A549 (cell line): ENCODE data around the gene REV1. TPM values are rescaled to one million over a fixed set of nuclear protein-coding genes. Genes with fewer than 3 reads are reported as not detected.

Experiments used
- ATAC-seq, 2 experiments: fragments of 200-7000 bp in 1 of 2; fragments of >200 bp in 1 of 2; cut with Nextera tagmentation in 1 of 2; cut with Tn5 transposase in 1 of 2; 3 replicates each; pipeline versions ENCODE4 v1.8.0 to v1.9.1; 2018 to 2020; ENCODE audit warnings: mild to moderate bottlenecking in 1 of 2, moderate library complexity in 1 of 2
- CTCF ChIA-PET: fragments of 300-600 bp; sonication (Branson Sonifier 250); formaldehyde crosslinking; extraction: SDS; loops from one replicate; lab custom pipeline; 2021; ENCODE audit warnings: antibody characterized with exemption, inconsistent platforms; lab: Yijun Ruan, JAX
- POLR2A ChIA-PET: fragments of 350-600 bp; formaldehyde crosslinking; extraction: SDS; loops from one replicate; lab custom pipeline; 2021; ENCODE audit warnings: antibody characterized with exemption, inconsistent platforms; lab: Yijun Ruan, JAX
- DNase-seq, 2 experiments: peaks; one replicate each; pipeline versions ENCODE4 v3.0.0 to v3.0.0-alpha.2; 2011 to 2016; ENCODE audit warnings: low read depth in 1 of 2, low spot score in 1 of 2
- FAIRE-seq: peaks from 2 replicates; lab custom pipeline; 2011; peaks lifted over from hg19 to GRCh38; lab: Jason Lieb, UNC
- H3K27ac ChIP-seq, 2 experiments: fragments of >200 bp; sonication (Bioruptor Twin); formaldehyde crosslinking; 3 replicates each; pipeline ENCODE4 v1.5.1; 2016 to 2017
- H3K4me1 ChIP-seq: fragments of >200 bp; sonication (Bioruptor Twin); formaldehyde crosslinking; 3 replicates; pipeline ENCODE4 v1.6.1; 2016
- H3K4me2 ChIP-seq: fragments of >200 bp; sonication (Bioruptor Twin); formaldehyde crosslinking; 3 replicates; pipeline ENCODE4 v1.6.1; 2016
- H3K4me3 ChIP-seq: fragments of >200 bp; sonication (Bioruptor Twin); formaldehyde crosslinking; 3 replicates; pipeline ENCODE4 v1.5.1; 2016
- H3K9me3 ChIP-seq: fragments of >200 bp; sonication (Bioruptor Twin); formaldehyde crosslinking; 3 replicates; pipeline ENCODE4 v1.6.1; 2016
- BHLHE40 ChIP-seq: IDR thresholded peaks from 2 replicates; pipeline ENCODE4 v1.6.1; 2012; ENCODE audit warnings: low read depth, low read length, inconsistent platforms
- CHD4 ChIP-seq: fragments of 200-600 bp; sonication (generic); IDR thresholded peaks from 2 replicates; pipeline ENCODE4 v1.6.1; 2016; ENCODE audit warnings: antibody characterized with exemption, mild to moderate bottlenecking, borderline replicate concordance
- EHF ChIP-seq: fragments of 250-450 bp; sonication (Bioruptor Pico); IDR thresholded peaks from 2 replicates; pipeline ENCODE4 v1.5.0; 2020; ENCODE audit warnings: mild to moderate bottlenecking
- EHMT2 ChIP-seq: fragments of 200-600 bp; sonication (generic); IDR thresholded peaks from 2 replicates; pipeline ENCODE4 v1.6.1; 2016; ENCODE audit warnings: antibody characterized with exemption, low read depth, mild to moderate bottlenecking, moderate library complexity
- GATA3 ChIP-seq: IDR thresholded peaks from 2 replicates; pipeline ENCODE4 v1.6.1; 2012; ENCODE audit warnings: borderline replicate concordance
- HEYL ChIP-seq: fragments of 250-450 bp; sonication (Bioruptor Pico); IDR thresholded peaks from 2 replicates; pipeline ENCODE4 v1.8.0; 2021; ENCODE audit warnings: mild to moderate bottlenecking, moderate library complexity
- HOXB5 ChIP-seq: fragments of 250-450 bp; sonication (Bioruptor Pico); IDR thresholded peaks from 2 replicates; pipeline ENCODE4 v1.5.0; 2020; ENCODE audit warnings: mild to moderate bottlenecking, moderate library complexity
- JUNB ChIP-seq: fragments of >200 bp; sonication (Bioruptor Twin); formaldehyde crosslinking; IDR thresholded peaks from 2 replicates; pipeline ENCODE4 v1.6.1; 2016
- KDM1A ChIP-seq: fragments of 200-600 bp; sonication (generic); IDR thresholded peaks from 2 replicates; pipeline ENCODE4 v1.6.1; 2016; ENCODE audit warnings: low read depth, mild to moderate bottlenecking
- MAFK ChIP-seq: fragments of 450-650 bp; IDR thresholded peaks from 2 replicates; pipeline ENCODE4 v1.6.1; 2014; ENCODE audit not compliant: partially characterized antibody
- MAZ ChIP-seq: fragments of 150-350 bp; IDR thresholded peaks from 2 replicates; pipeline ENCODE4 v1.6.1; 2014; ENCODE audit warnings: antibody characterized with exemption, low read depth, low read length, borderline replicate concordance
- MYC ChIP-seq: IDR thresholded peaks from 2 replicates; pipeline ENCODE4 v1.6.1; 2012; ENCODE audit warnings: mild to moderate bottlenecking, inconsistent platforms, low read length, improper control_type of control experiment, borderline replicate concordance
- NFE2L2 ChIP-seq: fragments of 150-350 bp; conservative IDR thresholded peaks from 2 replicates; pipeline ENCODE4 v1.6.1; 2014; ENCODE audit warnings: low read length
- PHF8 ChIP-seq: fragments of 200-600 bp; sonication (generic); IDR thresholded peaks from 2 replicates; pipeline ENCODE4 v1.6.1; 2016; ENCODE audit warnings: low read depth, mild to moderate bottlenecking, antibody characterized with exemption, moderate library complexity, borderline replicate concordance
- POLR2AphosphoS2 ChIP-seq: conservative IDR thresholded peaks from 2 replicates; pipeline ENCODE4 v1.6.1; 2012; ENCODE audit warnings: low read length, improper control_type of control experiment, inconsistent platforms
- RARB ChIP-seq: fragments of 250-450 bp; sonication (Bioruptor Pico); IDR thresholded peaks from 2 replicates; pipeline ENCODE4 v1.8.0; 2021; ENCODE audit warnings: mild to moderate bottlenecking, moderate library complexity
- RCOR1 ChIP-seq: fragments of 150-350 bp; IDR thresholded peaks from 2 replicates; pipeline ENCODE4 v1.6.1; 2014; ENCODE audit warnings: antibody characterized with exemption, low read length, low read depth
- RFX5 ChIP-seq: fragments of 450-650 bp; IDR thresholded peaks from 2 replicates; pipeline ENCODE4 v1.7.1; 2014; ENCODE audit warnings: antibody characterized with exemption, mild to moderate bottlenecking, moderate library complexity
- RNF2 ChIP-seq: fragments of 200-600 bp; sonication (generic); IDR thresholded peaks from 2 replicates; pipeline ENCODE4 v1.6.1; 2016; ENCODE audit warnings: low read depth, mild to moderate bottlenecking, antibody characterized with exemption, moderate library complexity, borderline replicate concordance
- SREBF2 ChIP-seq: fragments of 450-650 bp; IDR thresholded peaks from 2 replicates; pipeline ENCODE4 v1.6.1; 2014; ENCODE audit warnings: mild to moderate bottlenecking, moderate library complexity
- USF2 ChIP-seq: fragments of 450-650 bp; IDR thresholded peaks from 2 replicates; pipeline ENCODE4 v1.6.1; 2014; ENCODE audit warnings: antibody characterized with exemption
- ZC3H11A ChIP-seq: fragments of 450-650 bp; IDR thresholded peaks from 2 replicates; pipeline ENCODE4 v1.6.1; 2014; ENCODE audit warnings: antibody characterized with exemption, mild to moderate bottlenecking
- ZNF302 ChIP-seq: fragments of 250-450 bp; sonication (Bioruptor Pico); IDR thresholded peaks from 2 replicates; pipeline ENCODE4 v1.9.0; 2021; ENCODE audit warnings: inconsistent platforms, mild to moderate bottlenecking, moderate library complexity
- ZSCAN20 ChIP-seq: fragments of 250-450 bp; sonication (Bioruptor Pico); IDR thresholded peaks from 2 replicates; pipeline ENCODE4 v1.8.0; 2022; ENCODE audit warnings: mild to moderate bottlenecking, moderate library complexity
- WGBS: methylation state at CpG from one replicate; pipeline ENCODE4 v1.1.6; 2017; ENCODE audit errors: missing lambda C conversion rate; 5-methylcytosine and 5-hydroxymethylcytosine counted together
- polyA plus RNA-seq, 4 experiments: library from polyadenylated mRNA; depleted of rRNA in 3 of 4; stranded (reverse); fragments of >200 nt; fragmentation: RNase III in 1 of 4; extraction: RNeasy Plus Mini Kit Qiagen cat#74134 plus additional on column Dnase treatment in 1 of 4; gene quantifications; 2 replicates in 3 of 4; 3 replicates in 1 of 4; pipeline ENCODE4 v1.2.3, GENCODE V29; 2011 to 2017
- TF ChIP-seq, protein P1 (sequence below): fragments of 150-350 bp; IDR thresholded peaks from 2 replicates; pipeline ENCODE4 v1.6.1; 2014; ENCODE audit warnings: low read depth, mild to moderate bottlenecking, low read length

Gene REV1
- polyA plus RNA-seq, 2 of the 4 experiments (the other 2 are of a cell fraction) = 12.8 to 36.2 TPM

DNA sequence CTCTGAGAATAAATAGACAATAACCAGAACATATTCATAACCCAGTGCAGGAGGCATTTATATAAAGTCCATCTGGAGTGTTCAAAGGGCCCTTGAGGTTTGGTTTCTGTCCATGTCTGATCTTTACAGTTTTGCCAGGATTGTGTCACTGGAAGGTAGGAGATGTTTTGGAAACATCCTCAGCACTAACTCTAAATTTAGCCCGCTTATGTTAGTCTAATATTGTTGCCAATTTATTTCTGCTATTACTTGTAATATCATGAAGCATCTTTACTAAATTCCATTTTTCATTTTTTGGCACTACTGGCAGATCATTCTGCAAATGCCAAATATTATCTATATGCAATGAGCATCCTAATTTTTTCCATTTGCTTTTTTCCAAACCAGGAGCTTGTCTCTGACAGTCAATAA is 22.4 kb upstream of the REV1 start:
- no peaks in the 10 kb centered on the region for H3K4me1 ChIP-seq
- no peaks in the 10 kb centered on the region for H3K9me3 ChIP-seq
- H3K27ac ChIP-seq = no peak overlapping the region
- FAIRE-seq = no peak
- H3K4me3 ChIP-seq = no peak overlapping the region
- H3K4me2 ChIP-seq = no peak overlapping the region
- 78% methylated on average over 1 of the region's 1 CpG for WGBS
- ATAC-seq = no peak
- TF ChIP-seq BHLHE40 (no peak), CHD4 (no peak)
- POLR2A ChIA-PET = no interaction called here
- DNase-seq = no peak
- CTCF ChIA-PET = interaction anchor here (1.4 kb wide), 1 partner anchor 749 kb away, joined by 3 read pairs; no protein-coding TSS in a partner anchor

DNA sequence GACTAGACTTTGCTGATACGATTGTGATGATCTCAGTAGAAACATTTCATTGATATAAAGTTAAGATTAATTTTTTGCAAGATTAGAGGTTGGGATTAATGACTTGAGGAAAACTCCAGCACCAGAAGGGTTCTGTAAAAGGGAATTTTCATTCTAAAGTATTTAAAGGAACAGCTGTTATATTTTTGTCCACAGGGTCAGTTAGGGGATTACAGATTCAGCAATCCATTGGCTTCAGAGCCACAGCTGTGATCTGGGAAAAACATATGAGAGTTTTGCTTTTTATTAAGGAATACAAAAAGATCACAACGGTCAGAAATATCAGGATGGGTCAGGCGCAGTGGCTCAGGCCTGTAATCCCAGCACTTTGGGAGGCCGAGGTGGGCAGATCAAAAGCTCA is 19.6 kb upstream of the REV1 start:
- FAIRE-seq (no peak), DNase-seq (no peak), ATAC-seq (no peak)
- Histone ChIP-seq H3K4me2 (no peak overlapping the region), H3K4me3 (no peak overlapping the region), H3K27ac (no peak overlapping the region), H3K9me3 (no peaks in the 10 kb centered on the region), H3K4me1 (no peaks in the 10 kb centered on the region)
- TF ChIP-seq GATA3 (no peak), HOXB5 (CRISPR knock-in tag) (no peak), ZC3H11A (no peak), HEYL (CRISPR knock-in tag) (no peak), JUNB (no peak), ZNF302 (no peak), MAZ (no peak)
- POLR2A ChIA-PET = no interaction called here
- WGBS = 49% methylated on average over 4 of the region's 4 CpGs
- CTCF ChIA-PET = interaction anchor here (1.4 kb wide), 1 partner anchor 19 kb away, joined by 3 read pairs; the partner anchor contains the start of gene REV1

DNA sequence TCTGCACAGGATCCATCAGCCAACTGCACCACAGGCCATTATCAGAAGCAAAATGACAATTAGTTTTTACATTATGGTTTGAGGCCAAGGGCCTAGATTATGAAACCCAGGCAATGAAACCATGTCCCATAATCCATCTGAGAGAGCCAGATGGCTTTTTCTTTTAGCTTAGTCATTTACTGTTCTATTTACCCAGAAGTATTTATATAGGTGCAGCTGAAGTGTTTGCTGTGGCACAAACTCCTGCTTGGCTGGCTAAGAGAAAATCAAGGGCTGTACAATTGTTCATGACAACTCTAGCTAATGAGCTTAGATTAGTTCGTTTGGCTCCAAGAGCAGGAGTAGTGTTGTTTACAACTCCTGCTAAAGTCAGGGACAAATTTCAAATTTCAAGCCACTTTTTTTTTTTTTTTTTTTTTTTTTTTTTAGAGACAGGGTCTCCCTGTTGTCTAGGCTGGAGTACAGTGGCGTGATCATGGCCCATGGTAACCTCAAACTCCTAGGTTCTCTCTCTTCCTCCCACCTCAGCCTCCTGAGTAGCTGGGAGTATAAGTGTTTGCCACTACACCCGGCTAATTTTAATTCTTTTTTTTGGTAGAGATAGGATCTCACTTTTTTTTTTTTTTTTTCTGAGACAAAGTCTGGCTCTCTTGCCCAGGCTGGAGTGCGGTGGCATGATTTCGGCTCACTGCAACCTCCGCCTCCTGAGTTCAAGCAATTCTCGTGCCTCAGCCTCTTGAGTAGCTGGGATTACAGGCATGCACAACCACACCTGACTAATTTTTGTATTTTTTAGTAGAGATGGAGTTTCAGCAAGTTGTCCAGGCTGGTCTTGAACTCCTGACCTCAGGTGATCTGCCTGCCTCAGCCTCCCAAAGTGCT is 18.4 kb upstream of the REV1 start:
- ChIA-PET CTCF (no interaction called here), POLR2A (no interaction called here)

DNA sequence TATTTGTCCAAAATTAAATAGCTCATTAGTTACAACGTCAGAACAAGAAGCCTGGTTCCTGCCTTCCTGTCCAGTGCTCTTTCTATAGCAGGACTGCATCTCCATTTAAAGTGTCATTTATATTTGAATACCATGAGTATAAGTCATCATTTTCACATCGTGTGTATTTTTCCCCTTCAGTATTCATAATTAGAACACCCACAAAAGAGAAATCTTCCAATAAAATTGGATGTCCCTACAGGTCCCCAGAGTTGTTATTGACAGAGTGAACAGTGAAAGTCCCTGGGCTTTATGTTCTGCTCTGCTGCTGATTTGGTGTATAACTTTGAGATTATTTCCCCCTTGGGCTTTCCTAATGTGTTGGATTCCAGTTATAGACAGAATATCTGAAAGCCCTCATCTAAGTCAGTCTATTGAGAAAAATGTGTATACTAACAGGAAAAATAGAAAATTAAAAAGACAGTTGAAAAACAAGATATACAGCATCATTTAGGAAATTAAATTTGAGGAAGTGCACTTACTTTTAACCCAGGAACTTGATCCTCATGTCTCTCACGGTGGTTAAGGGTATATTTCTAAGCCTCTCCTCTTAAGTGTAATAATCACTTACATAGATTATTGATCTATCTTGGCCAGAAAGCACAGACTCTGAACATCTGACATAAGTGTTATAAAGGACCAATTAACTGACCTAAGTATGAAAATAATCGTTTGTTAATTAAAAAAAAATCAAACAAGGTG is 15.2 kb upstream of the REV1 start:
- no peak for FAIRE-seq
- no peak overlapping the region for H3K27ac ChIP-seq
- CTCF ChIA-PET = no interaction called here
- DNase-seq = no peak
- ATAC-seq = no peak
- no peaks in the 10 kb centered on the region for H3K4me1 ChIP-seq
- POLR2A ChIA-PET = no interaction called here
- no peak overlapping the region for H3K4me3 ChIP-seq
- no peaks in the 10 kb centered on the region for H3K9me3 ChIP-seq
- no peak overlapping the region for H3K4me2 ChIP-seq
- 26% methylated on average over 4 of the region's 4 CpGs for WGBS
- TF ChIP-seq, protein P1, sequence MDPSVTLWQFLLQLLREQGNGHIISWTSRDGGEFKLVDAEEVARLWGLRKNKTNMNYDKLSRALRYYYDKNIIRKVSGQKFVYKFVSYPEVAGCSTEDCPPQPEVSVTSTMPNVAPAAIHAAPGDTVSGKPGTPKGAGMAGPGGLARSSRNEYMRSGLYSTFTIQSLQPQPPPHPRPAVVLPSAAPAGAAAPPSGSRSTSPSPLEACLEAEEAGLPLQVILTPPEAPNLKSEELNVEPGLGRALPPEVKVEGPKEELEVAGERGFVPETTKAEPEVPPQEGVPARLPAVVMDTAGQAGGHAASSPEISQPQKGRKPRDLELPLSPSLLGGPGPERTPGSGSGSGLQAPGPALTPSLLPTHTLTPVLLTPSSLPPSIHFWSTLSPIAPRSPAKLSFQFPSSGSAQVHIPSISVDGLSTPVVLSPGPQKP = no peak
- TF ChIP-seq EHMT2 = no peak
- TF ChIP-seq MAFK = no peak
- no peak for TF ChIP-seq KDM1A
- TF ChIP-seq RARB (CRISPR knock-in tag) = no peak
- no peak for TF ChIP-seq USF2
- no peak for TF ChIP-seq HOXB5 (CRISPR knock-in tag)
- no peak for TF ChIP-seq CHD4
- no peak for TF ChIP-seq JUNB
- no peak for TF ChIP-seq SREBF2
- TF ChIP-seq MYC = no peak
- no peak for TF ChIP-seq MAZ
- no peak for TF ChIP-seq POLR2AphosphoS2
- no peak for TF ChIP-seq EHF (CRISPR knock-in tag)
- TF ChIP-seq RCOR1 = no peak
- TF ChIP-seq NFE2L2 = no peak
- TF ChIP-seq RFX5 = no peak
- no peak for TF ChIP-seq RNF2
- TF ChIP-seq PHF8 = no peak

More for the DNA sequence above, 18.4 kb upstream of the REV1 start:
- no peak overlapping the region for H3K27ac ChIP-seq
- 68% methylated on average over 7 of the region's 7 CpGs for WGBS
- no peak for TF ChIP-seq SREBF2
- TF ChIP-seq ZSCAN20 = no peak
- no peak for TF ChIP-seq USF2
- no peaks in the 10 kb centered on the region for H3K4me1 ChIP-seq
- H3K4me2 ChIP-seq = no peak overlapping the region
- ATAC-seq = no peak
- H3K4me3 ChIP-seq = no peak overlapping the region
- DNase-seq = no peak
- FAIRE-seq = no peak
- H3K9me3 ChIP-seq = no peaks in the 10 kb centered on the region
